HEK293 (cell line): ENCODE data around the gene VPS29.

Experiments used
- BCL11A ChIP-seq: fragments of 450-650 bp; formaldehyde crosslinking; IDR thresholded peaks from 2 replicates; pipeline ENCODE4 v1.5.1; 2016; ENCODE audit warnings: low read depth, missing biosample characterization, missing genetic modification characterization
- ZNF112 ChIP-seq: fragments of 450-650 bp; formaldehyde crosslinking; IDR thresholded peaks from 2 replicates; pipeline ENCODE4 v1.5.0; 2017; ENCODE audit warnings: missing biosample characterization, missing genetic modification characterization
- ZNF768 ChIP-seq: fragments of 450-650 bp; formaldehyde crosslinking; IDR thresholded peaks from 2 replicates; pipeline ENCODE4 v1.5.1; 2018; ENCODE audit warnings: missing biosample characterization, mild to moderate bottlenecking, missing genetic modification characterization
- TF ChIP-seq, protein P1 (sequence below): fragments of 450-650 bp; formaldehyde crosslinking; IDR thresholded peaks from 2 replicates; pipeline ENCODE4 v1.5.1; 2016; ENCODE audit warnings: missing biosample characterization, missing genetic modification characterization
- TF ChIP-seq, protein P2 (sequence below): fragments of 450-650 bp; IDR thresholded peaks from 2 replicates; pipeline ENCODE4 v1.5.1; 2018; ENCODE audit warnings: missing biosample characterization, missing genetic modification characterization
- TF ChIP-seq, protein P3 (sequence below): fragments of 450-650 bp; formaldehyde crosslinking; IDR thresholded peaks from 2 replicates; pipeline ENCODE4 v1.5.1; 2016; ENCODE audit warnings: missing biosample characterization, missing genetic modification characterization
- TF ChIP-seq, protein P4 (sequence below): fragments of 450-650 bp; formaldehyde crosslinking; conservative IDR thresholded peaks from 2 replicates; pipeline ENCODE4 v1.5.1; 2016; ENCODE audit warnings: low read depth, missing biosample characterization, missing genetic modification characterization

DNA sequence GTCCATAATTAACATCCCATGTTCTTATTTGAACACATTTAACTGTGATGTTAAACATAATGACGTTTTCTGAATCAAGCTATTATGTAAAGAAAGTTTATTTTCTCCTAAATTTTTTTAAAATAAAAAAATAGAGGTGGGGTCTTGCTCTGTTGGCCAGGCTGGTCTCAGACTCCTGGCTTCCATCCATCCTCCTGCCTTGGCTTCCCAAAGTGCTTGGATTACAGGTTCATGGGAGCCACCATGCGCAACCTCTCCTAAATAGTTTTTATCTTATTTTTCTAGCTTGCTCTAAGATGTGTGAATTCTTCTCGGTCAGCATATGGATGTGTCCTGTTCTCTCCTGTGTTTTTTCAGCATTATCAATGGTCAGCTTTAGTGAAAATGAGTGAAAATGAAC, 3.4 kb upstream of the VPS29 start:
- TF ChIP-seq, protein P1, sequence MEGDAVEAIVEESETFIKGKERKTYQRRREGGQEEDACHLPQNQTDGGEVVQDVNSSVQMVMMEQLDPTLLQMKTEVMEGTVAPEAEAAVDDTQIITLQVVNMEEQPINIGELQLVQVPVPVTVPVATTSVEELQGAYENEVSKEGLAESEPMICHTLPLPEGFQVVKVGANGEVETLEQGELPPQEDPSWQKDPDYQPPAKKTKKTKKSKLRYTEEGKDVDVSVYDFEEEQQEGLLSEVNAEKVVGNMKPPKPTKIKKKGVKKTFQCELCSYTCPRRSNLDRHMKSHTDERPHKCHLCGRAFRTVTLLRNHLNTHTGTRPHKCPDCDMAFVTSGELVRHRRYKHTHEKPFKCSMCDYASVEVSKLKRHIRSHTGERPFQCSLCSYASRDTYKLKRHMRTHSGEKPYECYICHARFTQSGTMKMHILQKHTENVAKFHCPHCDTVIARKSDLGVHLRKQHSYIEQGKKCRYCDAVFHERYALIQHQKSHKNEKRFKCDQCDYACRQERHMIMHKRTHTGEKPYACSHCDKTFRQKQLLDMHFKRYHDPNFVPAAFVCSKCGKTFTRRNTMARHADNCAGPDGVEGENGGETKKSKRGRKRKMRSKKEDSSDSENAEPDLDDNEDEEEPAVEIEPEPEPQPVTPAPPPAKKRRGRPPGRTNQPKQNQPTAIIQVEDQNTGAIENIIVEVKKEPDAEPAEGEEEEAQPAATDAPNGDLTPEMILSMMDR (tag by site-specific recombination), result no peak
- no peak for TF ChIP-seq ZNF112 (tag by site-specific recombination)
- no peak for TF ChIP-seq ZNF768 (tag by site-specific recombination)
- TF ChIP-seq, protein P2, sequence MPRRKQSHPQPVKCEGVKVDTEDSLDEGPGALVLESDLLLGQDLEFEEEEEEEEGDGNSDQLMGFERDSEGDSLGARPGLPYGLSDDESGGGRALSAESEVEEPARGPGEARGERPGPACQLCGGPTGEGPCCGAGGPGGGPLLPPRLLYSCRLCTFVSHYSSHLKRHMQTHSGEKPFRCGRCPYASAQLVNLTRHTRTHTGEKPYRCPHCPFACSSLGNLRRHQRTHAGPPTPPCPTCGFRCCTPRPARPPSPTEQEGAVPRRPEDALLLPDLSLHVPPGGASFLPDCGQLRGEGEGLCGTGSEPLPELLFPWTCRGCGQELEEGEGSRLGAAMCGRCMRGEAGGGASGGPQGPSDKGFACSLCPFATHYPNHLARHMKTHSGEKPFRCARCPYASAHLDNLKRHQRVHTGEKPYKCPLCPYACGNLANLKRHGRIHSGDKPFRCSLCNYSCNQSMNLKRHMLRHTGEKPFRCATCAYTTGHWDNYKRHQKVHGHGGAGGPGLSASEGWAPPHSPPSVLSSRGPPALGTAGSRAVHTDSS (tag by site-specific recombination), result no peak
- TF ChIP-seq BCL11A, result no peak
- TF ChIP-seq, protein P3, sequence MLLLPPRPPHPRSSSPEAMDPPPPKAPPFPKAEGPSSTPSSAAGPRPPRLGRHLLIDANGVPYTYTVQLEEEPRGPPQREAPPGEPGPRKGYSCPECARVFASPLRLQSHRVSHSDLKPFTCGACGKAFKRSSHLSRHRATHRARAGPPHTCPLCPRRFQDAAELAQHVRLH (tag by site-specific recombination), result no peak
- TF ChIP-seq, protein P4, sequence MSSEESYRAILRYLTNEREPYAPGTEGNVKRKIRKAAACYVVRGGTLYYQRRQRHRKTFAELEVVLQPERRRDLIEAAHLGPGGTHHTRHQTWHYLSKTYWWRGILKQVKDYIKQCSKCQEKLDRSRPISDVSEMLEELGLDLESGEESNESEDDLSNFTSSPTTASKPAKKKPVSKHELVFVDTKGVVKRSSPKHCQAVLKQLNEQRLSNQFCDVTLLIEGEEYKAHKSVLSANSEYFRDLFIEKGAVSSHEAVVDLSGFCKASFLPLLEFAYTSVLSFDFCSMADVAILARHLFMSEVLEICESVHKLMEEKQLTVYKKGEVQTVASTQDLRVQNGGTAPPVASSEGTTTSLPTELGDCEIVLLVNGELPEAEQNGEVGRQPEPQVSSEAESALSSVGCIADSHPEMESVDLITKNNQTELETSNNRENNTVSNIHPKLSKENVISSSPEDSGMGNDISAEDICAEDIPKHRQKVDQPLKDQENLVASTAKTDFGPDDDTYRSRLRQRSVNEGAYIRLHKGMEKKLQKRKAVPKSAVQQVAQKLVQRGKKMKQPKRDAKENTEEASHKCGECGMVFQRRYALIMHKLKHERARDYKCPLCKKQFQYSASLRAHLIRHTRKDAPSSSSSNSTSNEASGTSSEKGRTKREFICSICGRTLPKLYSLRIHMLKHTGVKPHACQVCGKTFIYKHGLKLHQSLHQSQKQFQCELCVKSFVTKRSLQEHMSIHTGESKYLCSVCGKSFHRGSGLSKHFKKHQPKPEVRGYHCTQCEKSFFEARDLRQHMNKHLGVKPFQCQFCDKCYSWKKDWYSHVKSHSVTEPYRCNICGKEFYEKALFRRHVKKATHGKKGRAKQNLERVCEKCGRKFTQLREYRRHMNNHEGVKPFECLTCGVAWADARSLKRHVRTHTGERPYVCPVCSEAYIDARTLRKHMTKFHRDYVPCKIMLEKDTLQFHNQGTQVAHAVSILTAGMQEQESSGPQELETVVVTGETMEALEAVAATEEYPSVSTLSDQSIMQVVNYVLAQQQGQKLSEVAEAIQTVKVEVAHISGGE (tag by site-specific recombination), result no peak
